KOPT-K1 (cell line): ENCODE measurements around the gene TECR.
"Not testable (repeated sequence)": the region's sequence is repeated elsewhere in the genome, so short reads cannot be mapped to it uniquely, and the experiment has no call there.

Source experiments
- H3K27ac ChIP-seq: fragments of 200-600 bp; sonication (generic); 2 replicates; pipeline ENCODE4 v1.5.1; 2016; ENCODE audit warnings: antibody characterized with exemption, mild to moderate bottlenecking, low read depth, low read length; ENCODE audit not compliant: poor library complexity, severe bottlenecking
- H3K36me3 ChIP-seq: fragments of 200-600 bp; sonication (generic); 2 replicates; pipeline ENCODE4 v1.5.1; 2017; ENCODE audit warnings: antibody characterized with exemption, mild to moderate bottlenecking, low read length, moderate library complexity; ENCODE audit not compliant: insufficient read depth
- H3K9me3 ChIP-seq: fragments of 200-600 bp; sonication (generic); 2 replicates; pipeline ENCODE4 v1.5.1; 2017; ENCODE audit warnings: antibody characterized with exemption, low read length, mild to moderate bottlenecking; ENCODE audit not compliant: insufficient read depth, poor library complexity, severe bottlenecking

Gene TECR

DNA sequence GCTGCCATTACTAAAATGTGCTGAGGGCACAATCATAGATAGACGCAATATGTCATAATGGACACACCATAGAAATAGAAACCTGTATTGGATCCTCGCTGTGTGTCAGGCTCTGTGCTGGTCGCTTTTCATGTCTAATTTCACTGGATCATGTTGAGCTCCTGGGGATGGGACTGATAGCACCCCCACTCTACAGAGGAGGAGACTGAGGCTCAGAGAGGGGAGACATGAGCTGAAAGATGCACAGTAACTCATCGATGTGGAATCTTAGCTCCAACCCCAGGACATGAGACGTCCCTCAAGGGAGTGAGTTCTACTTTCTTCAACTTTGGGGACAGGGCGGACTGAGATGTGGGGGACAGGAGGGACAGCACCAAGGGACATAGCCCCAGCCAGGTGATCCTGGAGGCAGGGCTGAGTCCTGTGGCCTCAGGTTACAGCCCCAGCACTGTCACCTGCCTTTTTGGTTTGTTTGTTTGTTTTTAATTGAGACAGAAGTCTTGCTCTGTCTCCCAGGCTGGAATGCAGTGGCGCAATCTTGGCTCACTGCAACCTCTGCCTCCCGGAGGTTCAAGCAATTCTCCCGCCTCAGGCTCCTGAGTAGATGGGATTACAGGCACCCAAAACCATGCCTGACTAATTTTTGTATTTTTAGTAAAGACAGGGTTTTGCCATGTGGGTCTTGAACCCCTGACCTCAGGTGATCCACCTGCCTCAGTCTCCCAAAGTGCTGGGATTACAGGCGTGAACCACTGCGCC lies 26.9 kb upstream of the TECR start:
- Histone ChIP-seq H3K9me3 (no peaks in the 10 kb centered on the region), H3K27ac (no peak overlapping the region), H3K36me3 (no peaks in the 10 kb centered on the region)

DNA sequence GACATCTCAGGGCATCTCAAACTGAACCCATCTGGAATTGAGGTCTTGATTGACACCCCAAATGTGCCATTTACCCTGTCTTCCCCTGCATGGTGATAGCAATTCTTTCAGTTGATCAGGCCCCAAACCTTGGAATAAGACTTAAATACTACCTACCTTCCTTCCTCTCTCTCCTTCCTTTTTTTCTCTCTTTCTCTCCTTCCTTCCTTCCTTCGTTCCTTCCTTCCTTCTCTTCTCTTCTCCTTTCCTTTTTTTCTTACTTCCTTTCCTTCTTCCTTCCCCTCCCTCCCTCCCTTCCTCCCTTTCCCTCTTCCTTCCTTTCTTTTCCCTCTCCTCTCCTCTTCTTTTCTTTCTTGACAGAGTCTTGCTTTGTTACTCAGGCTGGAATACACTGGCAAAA lies 26.1 kb upstream of the TECR start:
- Histone ChIP-seq H3K9me3 (no peaks in the 10 kb centered on the region), H3K27ac (no peak overlapping the region), H3K36me3 (no peaks in the 10 kb centered on the region)

DNA sequence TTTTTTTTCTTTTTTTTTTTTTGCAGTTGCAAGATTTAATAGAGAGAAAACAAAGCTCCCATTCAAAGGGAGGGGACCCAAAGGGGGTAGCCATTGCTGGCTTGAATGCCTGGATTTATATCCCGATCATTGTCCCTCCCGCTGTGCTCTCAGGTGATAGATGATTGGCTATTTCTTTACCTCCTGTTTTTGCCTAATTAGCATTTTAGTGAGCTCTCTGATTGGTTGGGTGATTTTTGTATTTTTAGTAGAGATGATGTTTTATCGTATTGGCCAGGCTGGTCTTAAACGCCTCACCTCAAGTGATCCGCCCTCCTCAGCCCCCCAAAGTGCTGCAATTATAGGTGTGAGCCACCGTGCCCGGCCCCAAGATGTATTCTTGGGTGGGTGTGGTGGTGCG lies 24.8 kb upstream of the TECR start:
- not testable (repeated sequence) for H3K27ac ChIP-seq, H3K9me3 ChIP-seq, H3K36me3 ChIP-seq

DNA sequence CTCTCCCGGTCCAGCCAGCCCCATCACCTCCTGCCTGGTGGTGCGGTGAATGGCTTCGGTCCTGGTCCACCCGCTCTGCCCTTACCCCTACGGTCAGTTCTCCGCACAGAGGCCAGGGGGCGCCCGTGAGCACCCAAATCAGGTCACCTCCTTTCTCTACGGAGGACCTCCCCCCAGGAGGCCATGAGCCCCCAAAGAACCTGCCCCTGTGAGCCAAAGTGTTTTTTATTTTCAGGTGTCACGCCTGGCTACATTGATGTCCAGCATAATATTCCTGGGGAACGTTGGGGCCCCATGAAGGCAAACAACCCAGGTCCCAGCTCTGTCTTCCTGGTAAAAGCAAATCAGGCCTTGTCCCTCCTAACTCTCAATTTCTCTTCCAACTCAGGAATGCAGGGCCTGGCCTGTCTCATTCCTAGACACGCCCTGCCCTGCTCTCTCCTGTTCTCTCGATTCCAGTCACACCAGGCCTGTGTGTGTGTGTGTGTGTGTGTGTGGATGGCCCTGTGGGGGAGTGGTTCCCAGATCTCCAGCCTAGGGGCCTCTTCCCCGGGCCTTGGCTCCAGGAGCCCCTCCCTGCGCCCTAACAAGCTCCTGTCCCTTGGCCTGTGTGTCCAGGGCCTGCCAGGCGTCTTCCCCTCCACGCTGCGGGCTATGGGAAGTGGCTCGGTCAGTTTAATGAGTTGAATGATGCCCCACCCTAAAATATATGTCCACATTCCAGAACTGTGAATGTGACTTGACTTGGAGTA lies 23.7 kb upstream of the TECR start:
- Histone ChIP-seq H3K36me3 (no peaks in the 10 kb centered on the region), H3K9me3 (no peaks in the 10 kb centered on the region), H3K27ac (peak overlapping the region; percentile 58)

DNA sequence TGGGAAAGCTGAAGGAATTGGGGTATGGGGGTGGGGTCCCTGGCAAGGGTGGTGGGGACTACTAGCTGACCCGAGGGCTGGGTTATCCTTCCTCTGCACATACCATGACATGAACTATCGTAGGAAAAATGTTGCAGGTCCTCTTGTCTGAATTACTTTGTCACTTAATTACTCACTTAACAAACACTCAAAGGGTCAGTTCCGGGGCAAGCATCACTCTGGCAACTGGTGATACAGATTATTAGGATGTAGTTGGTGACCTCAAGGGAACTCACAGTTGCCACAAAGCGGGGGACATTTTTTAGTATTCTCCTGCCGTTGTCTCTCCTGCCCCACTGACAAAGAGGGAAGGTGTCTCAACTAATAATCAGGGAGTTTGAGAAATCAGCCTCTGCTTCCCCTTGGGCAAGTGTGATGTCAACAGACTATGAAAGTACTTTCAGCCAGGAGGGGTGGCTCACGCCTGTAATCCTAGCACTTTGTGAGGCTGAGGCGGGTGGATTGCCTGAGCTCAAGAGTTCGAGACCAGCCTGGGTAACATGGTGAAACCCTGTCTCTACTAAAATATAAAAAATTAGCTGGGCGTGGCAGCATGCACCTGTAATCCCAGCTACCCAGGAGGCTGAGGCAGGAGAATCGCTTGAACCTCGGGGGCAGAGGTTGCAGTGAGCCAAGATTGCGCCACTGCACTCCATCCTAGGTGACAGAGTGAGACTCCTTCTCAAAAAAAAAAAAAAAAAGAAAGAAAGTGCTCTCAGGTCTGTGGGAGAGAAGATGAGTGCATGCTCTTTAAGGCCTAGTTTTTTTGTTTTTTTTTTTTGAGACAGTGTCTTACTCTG lies 21.5 kb upstream of the TECR start:
- Histone ChIP-seq H3K9me3 (no peaks in the 10 kb centered on the region), H3K27ac (peak overlapping the region; percentile 58), H3K36me3 (peaks cover 3% of the 10 kb centered on the region; the same call in 1 of the 2 replicates)

DNA sequence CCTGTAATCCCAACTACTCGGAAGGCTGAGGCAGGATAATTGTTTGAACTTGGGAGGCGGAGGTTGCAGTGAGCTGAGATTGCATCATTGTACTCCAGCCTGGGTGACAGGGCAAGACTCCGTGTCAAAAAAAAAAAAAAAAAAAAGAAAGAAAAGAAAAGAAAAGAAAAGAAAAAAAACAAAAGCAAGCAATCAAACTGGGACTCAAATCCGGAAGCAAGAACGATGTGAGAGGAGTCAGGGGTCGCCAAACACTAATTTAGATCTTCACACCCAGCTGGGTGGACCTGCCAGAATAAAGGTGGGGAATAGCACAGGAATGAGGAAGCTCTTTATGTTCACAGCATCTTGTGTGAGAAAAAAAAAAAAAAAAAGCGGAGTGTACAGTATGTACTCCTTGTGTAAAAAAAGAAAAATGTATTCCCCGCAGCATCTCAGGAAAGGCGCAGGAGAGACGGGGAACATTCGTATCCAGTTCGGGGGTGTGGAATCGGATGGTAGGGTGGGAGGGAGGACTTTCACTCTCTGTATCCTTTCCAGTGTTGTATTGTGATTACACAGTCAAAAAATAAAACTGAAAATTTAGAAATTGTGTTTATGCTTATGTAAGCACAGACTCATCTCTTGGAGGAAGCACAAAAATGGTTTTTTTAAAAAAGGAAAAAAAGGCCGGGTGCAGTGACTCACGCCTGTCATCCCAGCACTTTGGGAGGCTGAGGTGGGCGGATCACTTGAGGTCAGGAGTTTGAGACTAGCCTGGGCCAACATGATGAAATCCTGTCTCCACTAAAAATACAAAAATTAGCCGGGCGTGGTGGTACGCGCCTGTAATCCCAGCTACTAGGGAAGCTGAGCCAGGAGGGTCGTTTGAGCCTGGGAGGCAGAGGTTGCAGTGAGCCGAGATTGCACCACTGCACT lies 18.8 kb upstream of the TECR start:
- Histone ChIP-seq H3K36me3 (peaks cover 29% of the 10 kb centered on the region), H3K27ac (no peak overlapping the region), H3K9me3 (no peaks in the 10 kb centered on the region)

DNA sequence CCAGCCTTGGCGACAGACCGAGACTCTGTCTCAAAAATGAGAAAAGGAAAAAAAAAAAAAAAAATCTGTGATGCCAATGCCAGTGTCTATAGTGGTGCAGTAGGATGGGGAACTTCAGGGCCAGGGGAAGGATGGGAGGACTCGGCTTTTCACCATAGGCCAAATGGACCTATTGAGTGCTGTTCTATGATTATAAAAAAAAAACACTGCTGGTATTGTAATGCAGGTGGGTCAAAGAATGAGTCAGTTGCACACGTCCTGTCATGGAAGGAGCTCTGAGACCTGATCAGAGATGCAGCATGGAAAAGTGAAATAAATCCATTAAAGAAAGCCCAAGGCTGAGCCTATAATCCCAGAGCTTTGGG lies 18.2 kb upstream of the TECR start:
- Histone ChIP-seq H3K36me3 (peaks cover 36% of the 10 kb centered on the region), H3K27ac (no peak overlapping the region)

DNA sequence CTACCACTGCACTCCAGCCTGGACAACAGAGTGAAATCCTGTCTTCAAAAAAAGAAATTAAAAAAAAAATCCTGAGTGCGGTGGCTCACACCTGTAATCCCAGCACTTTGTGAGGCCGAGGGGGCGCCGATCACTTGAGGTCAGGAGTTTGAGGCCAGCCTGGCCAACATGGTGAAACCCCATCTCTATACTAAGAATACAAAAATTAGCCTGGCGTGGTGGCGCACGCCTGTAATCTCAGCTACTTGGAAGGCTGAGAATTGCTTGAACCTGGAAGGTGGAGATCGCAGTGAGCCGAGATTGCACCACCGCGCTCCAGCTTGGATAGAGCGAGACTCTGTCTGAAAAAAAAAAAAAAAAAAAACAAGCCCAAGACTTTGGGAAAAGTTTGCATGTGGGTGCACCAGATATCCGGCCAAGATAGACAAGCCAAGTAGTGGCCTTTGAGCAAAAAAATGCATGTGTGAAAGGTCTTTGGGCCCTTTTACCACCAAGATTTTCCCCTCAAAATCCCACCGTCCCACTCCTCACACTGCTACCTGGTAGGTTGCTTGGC lies 16.9 kb upstream of the TECR start:
- peaks cover 46% of the 10 kb centered on the region for H3K36me3 ChIP-seq
- no peaks in the 10 kb centered on the region for H3K9me3 ChIP-seq
- no peak overlapping the region for H3K27ac ChIP-seq

More for the DNA sequence above, 18.2 kb upstream of the TECR start:
- H3K9me3 ChIP-seq = no peaks in the 10 kb centered on the region

DNA sequence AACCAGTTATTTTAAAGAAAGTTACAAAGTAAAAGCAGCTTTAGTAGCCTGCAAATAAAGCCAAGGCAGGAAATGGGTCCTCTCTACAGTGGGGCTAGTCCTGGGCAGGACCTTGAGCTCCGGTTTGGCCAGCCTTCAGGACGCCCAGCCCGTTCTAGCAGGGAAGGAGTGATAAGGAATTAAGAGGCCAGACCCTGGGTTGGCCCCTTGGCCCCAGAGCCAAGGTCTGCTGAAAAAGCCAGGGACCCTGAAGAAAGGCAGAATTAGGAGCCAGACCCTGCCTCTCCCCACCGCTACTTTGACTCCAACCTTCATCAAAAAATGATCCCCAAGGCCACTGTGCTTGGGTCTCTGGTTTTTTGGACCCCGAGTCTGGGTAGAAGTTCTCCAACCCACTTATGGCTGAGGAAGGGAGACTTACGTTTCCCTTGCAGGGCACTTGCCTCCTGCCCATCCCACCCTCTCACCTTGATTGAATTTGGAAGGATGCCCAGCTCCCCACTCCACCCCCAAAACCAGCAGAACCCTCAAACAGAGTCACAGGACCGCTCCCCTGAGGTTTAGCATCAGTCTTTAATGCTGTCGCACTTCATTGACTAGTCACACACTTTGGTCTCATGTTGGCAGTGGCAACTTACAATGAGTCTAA lies 15.1 kb upstream of the TECR start:
- H3K36me3 ChIP-seq = peaks cover 46% of the 10 kb centered on the region
- H3K27ac ChIP-seq = no peak overlapping the region
- H3K9me3 ChIP-seq = no peaks in the 10 kb centered on the region

DNA sequence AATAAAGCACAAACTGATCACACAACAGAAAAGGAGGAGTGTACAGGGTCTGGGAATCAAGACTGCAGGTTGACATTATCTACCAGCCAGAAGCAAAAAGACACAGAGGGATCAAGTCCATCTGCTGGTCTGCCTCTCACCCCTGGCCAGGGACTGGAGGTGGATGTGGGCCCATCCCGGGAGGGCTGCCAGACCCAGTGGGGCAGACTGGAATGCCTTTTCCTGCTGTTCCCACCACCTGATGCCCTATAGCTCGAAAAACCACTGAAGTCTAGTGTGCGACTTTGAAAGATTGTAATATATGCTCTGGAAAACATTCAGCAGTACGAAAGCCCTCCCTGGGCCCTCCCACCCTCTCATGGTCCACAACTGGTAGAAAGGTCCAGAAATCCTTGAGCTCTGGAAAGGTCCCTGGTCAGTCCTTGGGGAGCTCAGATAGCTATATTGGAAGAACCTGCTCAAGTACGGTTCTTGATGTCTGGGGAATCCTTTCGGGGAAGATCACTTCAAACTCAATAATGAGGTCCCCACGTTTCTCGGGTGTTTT lies 13.8 kb upstream of the TECR start:
- H3K36me3 ChIP-seq = peaks cover 46% of the 10 kb centered on the region
- H3K27ac ChIP-seq = no peak overlapping the region

DNA sequence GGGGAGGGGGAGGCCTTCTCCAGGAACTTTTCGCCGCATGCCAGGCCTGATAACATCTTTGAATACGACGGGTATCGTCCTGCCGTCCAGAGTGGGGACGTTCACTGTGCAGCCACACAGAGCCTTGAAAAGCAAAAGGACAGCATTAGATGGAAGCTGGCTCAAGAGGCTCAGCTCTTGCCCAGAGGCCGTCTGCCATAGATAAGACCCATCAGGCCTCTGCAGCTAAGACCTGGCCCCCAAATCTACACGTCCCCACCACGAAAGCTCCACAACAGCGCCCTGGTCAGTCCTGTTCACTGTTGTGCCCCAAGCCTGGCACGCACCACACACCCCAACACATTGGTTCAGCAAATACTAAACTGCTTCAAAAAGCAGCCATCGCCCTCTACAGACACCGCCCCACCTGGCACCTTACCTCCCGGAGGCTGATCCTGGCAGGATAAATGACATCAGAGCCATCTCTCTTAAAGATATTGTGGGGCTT lies 13.3 kb upstream of the TECR start:
- Histone ChIP-seq H3K9me3 (no peaks in the 10 kb centered on the region), H3K27ac (peak overlapping the region; percentile 98), H3K36me3 (peaks cover 46% of the 10 kb centered on the region)

More for the DNA sequence above, 13.8 kb upstream of the TECR start:
- no peaks in the 10 kb centered on the region for H3K9me3 ChIP-seq

DNA sequence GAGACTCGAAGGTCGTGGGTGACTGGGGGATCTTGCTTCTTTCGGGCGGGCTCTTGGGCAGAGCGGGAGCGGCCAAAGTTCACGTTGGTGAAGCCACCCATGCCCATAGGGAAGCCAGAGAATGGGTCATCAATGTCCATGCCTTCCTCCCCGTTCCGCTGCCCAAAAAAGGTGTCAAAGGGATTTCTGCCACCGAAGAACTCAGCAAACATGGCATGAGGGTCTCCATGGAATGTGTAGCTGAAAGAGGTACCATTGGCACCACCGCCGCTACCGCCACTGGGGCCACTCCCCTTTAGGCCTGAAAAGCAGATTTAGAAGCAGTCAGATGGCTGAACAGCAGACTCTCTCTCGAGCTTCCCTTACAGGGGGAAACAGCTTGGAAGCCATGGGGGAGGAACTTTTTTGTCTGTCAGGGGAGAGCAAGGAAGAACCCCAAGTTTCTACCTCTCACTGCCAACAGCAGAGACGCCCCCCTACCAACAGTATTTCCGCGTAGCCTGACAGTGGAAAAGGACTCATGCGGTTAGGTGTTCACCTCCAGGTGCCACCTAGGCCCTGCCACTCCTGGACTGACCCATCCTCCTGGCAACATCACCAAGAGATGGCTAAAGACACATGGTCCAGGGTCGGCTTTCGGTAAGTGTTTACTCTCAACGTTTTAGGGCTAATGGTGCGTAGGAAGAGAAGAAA lies 12.5 kb upstream of the TECR start:
- H3K27ac ChIP-seq = peak overlapping the region; percentile 98
- H3K9me3 ChIP-seq = no peaks in the 10 kb centered on the region
- peaks cover 46% of the 10 kb centered on the region for H3K36me3 ChIP-seq

DNA sequence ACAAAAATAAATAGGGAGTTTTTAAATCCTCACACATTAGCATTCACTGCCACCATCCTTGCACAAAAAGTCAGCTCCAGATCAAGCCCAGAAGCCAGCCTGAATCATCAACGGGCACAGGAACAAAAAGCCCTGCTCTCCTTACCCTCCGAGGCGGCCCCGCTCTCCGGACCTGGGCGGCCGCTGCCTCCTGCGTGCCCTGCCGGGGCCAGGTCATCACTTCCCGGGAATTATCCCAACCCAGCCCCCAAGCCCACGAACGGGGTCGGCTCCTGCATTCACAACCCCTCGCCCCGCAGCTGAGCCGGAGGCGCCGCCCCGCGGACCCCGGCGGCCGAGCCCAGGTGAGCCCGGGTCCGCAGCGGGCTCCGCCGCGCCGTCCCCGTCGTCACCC lies 12.0 kb upstream of the TECR start:
- Histone ChIP-seq H3K27ac (peak overlapping the region; percentile 98), H3K9me3 (no peaks in the 10 kb centered on the region), H3K36me3 (peaks cover 46% of the 10 kb centered on the region)
